ENCODE measurements around the gene MYBBP1A.

DNA sequence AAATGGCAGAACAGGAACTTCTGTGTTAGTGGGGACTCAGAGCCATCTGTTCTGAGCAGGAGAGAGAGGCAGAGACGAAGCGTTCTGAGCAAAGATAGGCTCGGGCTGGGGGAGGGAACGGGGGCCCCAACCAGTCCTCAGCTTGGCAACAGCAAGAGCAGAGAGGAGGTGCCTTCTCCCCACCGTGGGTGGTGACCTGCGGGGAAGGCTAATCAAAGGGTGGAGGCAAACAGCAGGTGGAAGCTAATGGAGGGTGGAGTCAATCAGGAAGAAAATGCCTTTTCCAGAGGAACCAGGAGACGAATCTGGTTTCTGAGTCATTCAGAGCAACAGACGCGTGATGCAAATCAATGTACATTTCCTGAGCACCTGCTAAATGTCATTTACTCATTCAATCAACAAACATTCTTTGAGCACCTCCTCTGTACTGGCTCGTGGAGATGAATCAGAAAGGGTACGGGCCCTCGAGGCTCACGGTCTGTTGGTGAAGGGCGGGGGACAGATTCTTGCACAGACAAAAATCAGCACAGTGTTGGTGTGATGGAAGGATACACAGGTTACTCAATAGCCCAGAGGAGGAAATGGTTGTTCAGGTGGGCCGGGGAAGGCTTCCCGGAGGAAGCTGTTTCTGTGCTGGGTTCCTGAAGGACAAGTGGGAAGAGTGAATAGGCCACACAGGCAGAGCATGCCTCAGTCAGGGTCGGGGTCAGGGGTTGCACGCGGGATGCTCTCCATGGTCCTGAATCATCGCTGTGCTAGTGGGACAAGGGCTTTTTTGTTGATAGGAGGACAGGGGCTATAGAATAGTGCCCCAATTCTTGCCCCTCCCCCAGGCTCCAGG is 62.2 kb downstream of the MYBBP1A start:
- no peak for TF ChIP-seq YY1 (IDR thresholded peaks at IDR 0.05; ENCODE audit: insufficient read depth, insufficient read length)
- no peak for TF ChIP-seq SUZ12 (IDR thresholded peaks at IDR 0.05; ENCODE audit: extremely low read depth, insufficient read depth, insufficient read length)
